HepG2 (cell line): ENCODE data around the gene LMAN2.

Experiments used
- CBFB ChIP-seq: sonication (generic); formaldehyde crosslinking; IDR thresholded peaks from 2 replicates; pipeline ENCODE4 v1.4.0; 2020; ENCODE audit warnings: missing genetic modification reagents
- EED ChIP-seq: sonication (generic); formaldehyde crosslinking; IDR thresholded peaks from 2 replicates; pipeline ENCODE4 v1.5.0; 2020; ENCODE audit warnings: mild to moderate bottlenecking, missing genetic modification reagents
- EP300 ChIP-seq, 3 experiments: sonication (generic) in 1 of 3; formaldehyde crosslinking in 1 of 3; IDR thresholded peaks; 2 replicates each; pipeline versions ENCODE4 v1.5.1 to v1.6.1; 2011 to 2020; ENCODE audit warnings: low read depth in 2 of 3, low read length in 2 of 3, borderline replicate concordance in 1 of 3, improper control_type of control experiment in 1 of 3, mild to moderate bottlenecking in 1 of 3, missing genetic modification reagents in 1 of 3, moderate library complexity in 1 of 3
- POLR2AphosphoS5 ChIP-seq: IDR thresholded peaks from 2 replicates; pipeline ENCODE4 v1.6.1; 2012; ENCODE audit warnings: low read depth, low read length
- POLR2G ChIP-seq: fragments of 200-400 bp; formaldehyde crosslinking; IDR thresholded peaks from 2 replicates; pipeline ENCODE4 v1.6.1; 2018; ENCODE audit warnings: mild to moderate bottlenecking, low read depth, low read length, moderate library complexity
- RXRA ChIP-seq: sonication (generic); formaldehyde crosslinking; IDR thresholded peaks from 2 replicates; pipeline ENCODE4 v1.5.1; 2020; ENCODE audit warnings: missing genetic modification reagents
- SMAD1 ChIP-seq: sonication (generic); formaldehyde crosslinking; IDR thresholded peaks from 2 replicates; pipeline ENCODE4 v1.4.0; 2020; ENCODE audit warnings: missing genetic modification reagents, low read depth, mild to moderate bottlenecking, borderline replicate concordance
- YY1 ChIP-seq: IDR thresholded peaks from 2 replicates; pipeline ENCODE4 v1.6.1; 2011; ENCODE audit warnings: low read length, low read depth, moderate library complexity, mild to moderate bottlenecking; ENCODE audit not compliant: insufficient read depth, insufficient replicate concordance
- ZNF788 ChIP-seq: sonication (generic); formaldehyde crosslinking; IDR thresholded peaks from 2 replicates; pipeline ENCODE4 v1.5.0; 2020; ENCODE audit warnings: mild to moderate bottlenecking, missing genetic modification reagents, borderline replicate concordance
- TF ChIP-seq, protein P1 (sequence below): sonication (generic); formaldehyde crosslinking; IDR thresholded peaks from 2 replicates; pipeline ENCODE4 v1.5.0; 2020; ENCODE audit warnings: missing genetic modification reagents
- TF ChIP-seq, protein P2 (sequence below): sonication (generic); formaldehyde crosslinking; IDR thresholded peaks from 2 replicates; pipeline ENCODE4 v1.5.0; 2020; ENCODE audit warnings: mild to moderate bottlenecking, missing genetic modification reagents, moderate library complexity
- TF ChIP-seq, protein P3 (sequence below): sonication (generic); formaldehyde crosslinking; IDR thresholded peaks from 2 replicates; pipeline ENCODE4 v1.4.0; 2020; ENCODE audit warnings: missing genetic modification reagents, mild to moderate bottlenecking, borderline replicate concordance

DNA sequence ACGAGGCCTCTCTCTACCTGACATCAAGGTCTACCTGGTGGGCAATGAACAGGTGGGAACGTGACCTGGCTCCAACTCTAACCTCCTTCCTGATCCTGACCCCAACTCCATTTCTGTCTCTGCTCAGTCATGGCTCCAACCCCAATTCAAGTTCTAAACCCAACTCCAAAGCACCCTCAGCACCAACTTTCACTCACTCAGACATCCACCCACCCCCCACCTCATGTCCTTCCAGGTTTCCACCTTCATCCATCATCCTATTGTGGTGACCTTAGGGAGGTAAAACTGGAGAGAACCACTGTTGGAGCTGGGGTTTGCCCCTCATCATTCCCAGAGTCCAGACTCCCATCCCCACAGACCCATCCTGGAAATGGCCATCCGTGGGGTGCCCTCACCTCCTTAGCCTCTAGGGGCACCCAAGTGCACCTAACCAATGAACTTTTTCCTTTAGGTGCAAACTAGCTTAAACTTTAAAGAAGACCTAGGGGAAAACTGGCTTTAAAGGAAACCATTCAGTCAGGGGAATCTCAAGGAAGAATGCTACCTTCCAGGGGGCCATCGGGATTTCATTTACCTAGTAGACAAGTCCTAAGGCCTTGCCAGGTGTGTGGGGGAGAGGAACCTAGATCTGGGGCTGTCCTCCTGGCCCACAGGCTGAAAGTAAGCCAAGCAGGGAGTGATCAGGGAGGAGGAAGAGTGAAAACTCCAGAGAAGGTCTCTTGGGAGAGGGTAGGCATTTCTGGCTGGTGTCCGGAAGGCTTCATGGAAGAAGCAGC lies 17.6 kb upstream of the LMAN2 start:
- TF ChIP-seq, protein P1, sequence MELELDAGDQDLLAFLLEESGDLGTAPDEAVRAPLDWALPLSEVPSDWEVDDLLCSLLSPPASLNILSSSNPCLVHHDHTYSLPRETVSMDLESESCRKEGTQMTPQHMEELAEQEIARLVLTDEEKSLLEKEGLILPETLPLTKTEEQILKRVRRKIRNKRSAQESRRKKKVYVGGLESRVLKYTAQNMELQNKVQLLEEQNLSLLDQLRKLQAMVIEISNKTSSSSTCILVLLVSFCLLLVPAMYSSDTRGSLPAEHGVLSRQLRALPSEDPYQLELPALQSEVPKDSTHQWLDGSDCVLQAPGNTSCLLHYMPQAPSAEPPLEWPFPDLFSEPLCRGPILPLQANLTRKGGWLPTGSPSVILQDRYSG (CRISPR knock-in tag), result no peak
- TF ChIP-seq POLR2AphosphoS5, result no peak
- no peak for TF ChIP-seq SMAD1 (CRISPR knock-in tag)
- no peak for TF ChIP-seq EP300 (IDR thresholded peaks at IDR 0.05; ENCODE audit: low read depth in 2 of 2, low read length in 2 of 2)
- TF ChIP-seq EP300 (CRISPR knock-in tag; IDR thresholded peaks at IDR 0.05; ENCODE audit: borderline replicate concordance), result no peak
- TF ChIP-seq, protein P2, sequence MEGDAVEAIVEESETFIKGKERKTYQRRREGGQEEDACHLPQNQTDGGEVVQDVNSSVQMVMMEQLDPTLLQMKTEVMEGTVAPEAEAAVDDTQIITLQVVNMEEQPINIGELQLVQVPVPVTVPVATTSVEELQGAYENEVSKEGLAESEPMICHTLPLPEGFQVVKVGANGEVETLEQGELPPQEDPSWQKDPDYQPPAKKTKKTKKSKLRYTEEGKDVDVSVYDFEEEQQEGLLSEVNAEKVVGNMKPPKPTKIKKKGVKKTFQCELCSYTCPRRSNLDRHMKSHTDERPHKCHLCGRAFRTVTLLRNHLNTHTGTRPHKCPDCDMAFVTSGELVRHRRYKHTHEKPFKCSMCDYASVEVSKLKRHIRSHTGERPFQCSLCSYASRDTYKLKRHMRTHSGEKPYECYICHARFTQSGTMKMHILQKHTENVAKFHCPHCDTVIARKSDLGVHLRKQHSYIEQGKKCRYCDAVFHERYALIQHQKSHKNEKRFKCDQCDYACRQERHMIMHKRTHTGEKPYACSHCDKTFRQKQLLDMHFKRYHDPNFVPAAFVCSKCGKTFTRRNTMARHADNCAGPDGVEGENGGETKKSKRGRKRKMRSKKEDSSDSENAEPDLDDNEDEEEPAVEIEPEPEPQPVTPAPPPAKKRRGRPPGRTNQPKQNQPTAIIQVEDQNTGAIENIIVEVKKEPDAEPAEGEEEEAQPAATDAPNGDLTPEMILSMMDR, result peak; percentile 56
- TF ChIP-seq RXRA (CRISPR knock-in tag), result no peak
- TF ChIP-seq POLR2G, result no peak
- TF ChIP-seq, protein P3, sequence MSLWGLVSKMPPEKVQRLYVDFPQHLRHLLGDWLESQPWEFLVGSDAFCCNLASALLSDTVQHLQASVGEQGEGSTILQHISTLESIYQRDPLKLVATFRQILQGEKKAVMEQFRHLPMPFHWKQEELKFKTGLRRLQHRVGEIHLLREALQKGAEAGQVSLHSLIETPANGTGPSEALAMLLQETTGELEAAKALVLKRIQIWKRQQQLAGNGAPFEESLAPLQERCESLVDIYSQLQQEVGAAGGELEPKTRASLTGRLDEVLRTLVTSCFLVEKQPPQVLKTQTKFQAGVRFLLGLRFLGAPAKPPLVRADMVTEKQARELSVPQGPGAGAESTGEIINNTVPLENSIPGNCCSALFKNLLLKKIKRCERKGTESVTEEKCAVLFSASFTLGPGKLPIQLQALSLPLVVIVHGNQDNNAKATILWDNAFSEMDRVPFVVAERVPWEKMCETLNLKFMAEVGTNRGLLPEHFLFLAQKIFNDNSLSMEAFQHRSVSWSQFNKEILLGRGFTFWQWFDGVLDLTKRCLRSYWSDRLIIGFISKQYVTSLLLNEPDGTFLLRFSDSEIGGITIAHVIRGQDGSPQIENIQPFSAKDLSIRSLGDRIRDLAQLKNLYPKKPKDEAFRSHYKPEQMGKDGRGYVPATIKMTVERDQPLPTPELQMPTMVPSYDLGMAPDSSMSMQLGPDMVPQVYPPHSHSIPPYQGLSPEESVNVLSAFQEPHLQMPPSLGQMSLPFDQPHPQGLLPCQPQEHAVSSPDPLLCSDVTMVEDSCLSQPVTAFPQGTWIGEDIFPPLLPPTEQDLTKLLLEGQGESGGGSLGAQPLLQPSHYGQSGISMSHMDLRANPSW, result no peak
- no peak for TF ChIP-seq CBFB
- no peak for TF ChIP-seq YY1
- no peak for TF ChIP-seq ZNF788
- TF ChIP-seq EED, result no peak
